ENCODE results near the gene CD226. TPM values are rescaled to one million over a fixed set of nuclear protein-coding genes. Genes with fewer than 3 reads are reported as not detected.
A peak's percentile ranks its signal among the peaks of the same experiment; 100 is the strongest.

CD226 gene
- total RNA-seq, 1 donor from 2014 or later = not detected

GRCh38 chr18:69840001-69840400 is 107.7 kb downstream of the CD226 start:
- H3K4me1 ChIP-seq = peaks cover 6% of the 10 kb centered on the region
- Mint-ChIP-seq H3K27ac (peak overlapping the region; percentile 75), H3K9me3 (no peaks in the 10 kb centered on the region), H3K4me1 (peaks cover 43% of the 10 kb centered on the region), H3K36me3 (peaks cover 1% of the 10 kb centered on the region), H3K27me3 (ENCODE audit: insufficient read depth, low read depth) (no peaks in the 10 kb centered on the region), H3K4me3 (no peak overlapping the region)
- H3K9ac ChIP-seq = no peak overlapping the region
- no peak for TF ChIP-seq EZH2phosphoT487 (IDR thresholded peaks at IDR 0.05)
- no peak for TF ChIP-seq EZH2 (IDR thresholded peaks at IDR 0.05)
- no peak for TF ChIP-seq CTCF (IDR thresholded peaks at IDR 0.05)
- H3K4me3 ChIP-seq = no peak overlapping the region
- no peaks in the 10 kb centered on the region for H3K27me3 ChIP-seq
- no peaks in the 10 kb centered on the region for H3K79me2 ChIP-seq (ENCODE audit: low read depth)
- DNase-seq (ENCODE audit: low spot score) = no peak
- H3F3A ChIP-seq (ENCODE audit: low read depth) = no peaks in the 10 kb centered on the region
- H3K4me2 ChIP-seq = no peak overlapping the region
- H2AFZ ChIP-seq (replicated peaks) = no peak overlapping the region
- H4K20me1 ChIP-seq (ENCODE audit: low read depth) = no peaks in the 10 kb centered on the region
- no peak overlapping the region for H3K27ac ChIP-seq
- H3K9me3 ChIP-seq (ENCODE audit: low read depth) = no peaks in the 10 kb centered on the region
- H3K36me3 ChIP-seq = no peaks in the 10 kb centered on the region

- no peaks in the 10 kb centered on the region for H3K27me3 Mint-ChIP-seq (ENCODE audit: insufficient read depth, low read depth)
- DNase-seq (ENCODE audit: low spot score) = no peak
These were observed 108.2 kb downstream of the CD226 start for GRCh38 chr18:69839497-69839896.

GRCh38 chr18:69838620-69839411 is 108.9 kb downstream of the CD226 start:
- peaks cover 43% of the 10 kb centered on the region for H3K4me1 Mint-ChIP-seq
- Histone ChIP-seq H3K36me3 (no peaks in the 10 kb centered on the region), H3K9ac (no peak overlapping the region), H3K4me1 (peaks cover 6% of the 10 kb centered on the region), H3K4me3 (no peak overlapping the region), H3K9me3 (ENCODE audit: low read depth) (no peaks in the 10 kb centered on the region), H4K20me1 (ENCODE audit: low read depth) (no peaks in the 10 kb centered on the region), H3K4me2 (no peak overlapping the region), H3K27me3 (no peaks in the 10 kb centered on the region), H3K27ac (no peak overlapping the region), H3F3A (ENCODE audit: low read depth) (no peaks in the 10 kb centered on the region), H3K79me2 (ENCODE audit: low read depth) (no peaks in the 10 kb centered on the region), H2AFZ (replicated peaks) (no peak overlapping the region)
- H3K9me3 Mint-ChIP-seq = no peaks in the 10 kb centered on the region
- no peak overlapping the region for H3K27ac Mint-ChIP-seq
- no peak overlapping the region for H3K4me3 Mint-ChIP-seq
- DNase-seq (ENCODE audit: low spot score) = peak; percentile 12
- H3K36me3 Mint-ChIP-seq = peaks cover 1% of the 10 kb centered on the region
- TF ChIP-seq EZH2phosphoT487 (IDR thresholded peaks at IDR 0.05) (no peak), EZH2 (IDR thresholded peaks at IDR 0.05) (no peak), CTCF (IDR thresholded peaks at IDR 0.05) (no peak)
- H3K27me3 Mint-ChIP-seq (ENCODE audit: insufficient read depth, low read depth) = no peaks in the 10 kb centered on the region

More at GRCh38 chr18:69839497-69839896, 108.2 kb downstream of the CD226 start:
- no peak overlapping the region for H3K4me3 ChIP-seq
- no peak overlapping the region for H3K4me2 ChIP-seq
- no peaks in the 10 kb centered on the region for H3K9me3 ChIP-seq (ENCODE audit: low read depth)
- Mint-ChIP-seq H3K4me3 (peak overlapping the region; percentile 15), H3K36me3 (peaks cover 1% of the 10 kb centered on the region), H3K4me1 (peaks cover 43% of the 10 kb centered on the region), H3K9me3 (no peaks in the 10 kb centered on the region), H3K27ac (peak overlapping the region; percentile 89)
- no peak overlapping the region for H2AFZ ChIP-seq (replicated peaks)
- H3K4me1 ChIP-seq = peaks cover 6% of the 10 kb centered on the region
- no peaks in the 10 kb centered on the region for H4K20me1 ChIP-seq (ENCODE audit: low read depth)
- H3K79me2 ChIP-seq (ENCODE audit: low read depth) = no peaks in the 10 kb centered on the region
- no peaks in the 10 kb centered on the region for H3F3A ChIP-seq (ENCODE audit: low read depth)
- no peak overlapping the region for H3K27ac ChIP-seq
- no peak overlapping the region for H3K9ac ChIP-seq
- no peak for TF ChIP-seq EZH2 (IDR thresholded peaks at IDR 0.05)
- no peak for TF ChIP-seq EZH2phosphoT487 (IDR thresholded peaks at IDR 0.05)
- no peak for TF ChIP-seq CTCF (IDR thresholded peaks at IDR 0.05)
- no peaks in the 10 kb centered on the region for H3K27me3 ChIP-seq
- H3K36me3 ChIP-seq = no peaks in the 10 kb centered on the region
